CD4-positive, alpha-beta T cell treated with Interleukin-4 for 4 hours (primary cell): ENCODE data around the gene SLC29A1.

Experiments
- DNase-seq: peaks from one replicate; pipeline ENCODE4 v3.0.0-alpha.2; 2020

The SLC29A1 gene

DNA sequence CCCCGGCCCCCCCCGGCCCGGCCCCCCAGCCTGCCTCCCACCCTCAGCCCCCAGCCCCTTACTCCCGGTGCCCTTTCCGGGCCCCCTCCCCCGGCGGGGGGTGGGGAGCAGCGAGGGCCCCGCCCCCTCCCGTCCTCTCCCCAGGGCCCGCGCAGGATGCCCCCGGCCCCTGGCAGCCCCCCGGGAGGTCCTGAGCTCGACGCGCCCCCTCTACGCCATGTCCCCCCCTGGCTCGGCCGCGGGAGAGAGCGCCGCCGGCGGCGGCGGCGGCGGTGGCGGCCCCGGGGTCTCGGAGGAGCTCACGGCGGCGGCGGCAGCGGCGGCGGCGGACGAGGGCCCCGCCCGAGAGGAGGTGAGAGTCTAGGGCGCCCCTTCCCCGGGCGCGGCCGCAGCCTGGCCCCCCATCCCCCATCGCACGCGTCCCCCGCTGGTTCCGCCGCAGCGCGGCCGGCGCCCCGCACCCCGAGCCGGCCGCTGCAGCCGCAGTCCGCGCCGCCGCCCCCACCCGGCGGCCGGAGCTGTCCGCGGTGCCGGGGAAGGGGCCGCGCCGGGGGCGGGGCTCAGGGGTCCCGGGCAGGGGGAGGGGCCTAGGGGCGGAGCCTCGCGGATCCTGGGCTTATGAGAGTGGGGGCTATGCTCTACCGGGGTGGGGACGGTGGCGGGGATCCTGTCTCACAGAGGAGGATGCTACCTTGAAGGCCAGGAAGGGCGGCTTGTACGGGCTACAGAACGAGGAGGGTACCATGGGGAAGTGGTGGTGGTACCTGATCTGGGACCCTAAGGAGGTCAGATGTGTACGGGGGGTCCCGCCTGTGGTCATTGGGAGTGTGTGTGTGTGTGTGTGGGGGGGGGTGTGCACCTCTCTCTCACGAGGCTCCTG is 47.4 kb downstream of the SLC29A1 start:
- no peak for DNase-seq

DNA sequence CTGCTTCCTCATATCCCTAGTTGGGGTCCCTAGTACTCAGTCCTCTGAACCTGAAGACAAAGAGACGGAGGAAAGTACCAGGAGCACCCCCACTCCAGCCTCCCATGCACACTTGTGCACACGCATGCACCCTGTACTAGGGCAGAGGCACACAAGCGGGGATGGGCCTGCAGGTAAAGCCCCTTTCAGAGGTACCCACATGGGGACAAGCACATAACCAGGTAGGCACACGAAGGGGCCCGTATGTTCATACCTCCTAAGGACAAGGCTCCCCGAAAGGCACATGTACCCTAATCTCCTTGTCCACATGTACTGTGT is 48.0 kb downstream of the SLC29A1 start:
- DNase-seq, result no peak

DNA sequence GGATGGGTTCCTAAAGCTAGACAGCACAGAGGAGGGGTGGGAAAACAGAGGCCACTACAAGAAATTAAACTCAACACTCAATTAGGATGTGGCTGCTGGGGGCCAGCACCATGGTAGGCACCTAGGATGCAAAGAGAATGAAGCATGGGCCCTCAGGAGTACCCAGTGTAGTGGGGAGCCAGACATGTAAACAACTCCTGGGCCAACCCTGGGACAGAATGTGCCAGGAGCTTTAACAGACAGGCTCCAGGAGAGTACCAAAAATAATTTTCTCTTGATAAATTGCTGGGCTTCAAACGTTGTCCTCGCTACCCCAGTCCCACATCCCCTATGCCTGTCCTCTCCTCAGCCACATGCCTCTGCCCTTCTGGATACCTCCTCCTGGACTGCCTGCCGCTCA is 48.5 kb downstream of the SLC29A1 start:
- DNase-seq, result no peak

- no peak for DNase-seq
Measured at GRCh38 chr6:44272529-44272928, 49.1 kb downstream of the SLC29A1 start.

- no peak for DNase-seq
Measured at GRCh38 chr6:44272999-44273566, 49.7 kb downstream of the SLC29A1 start.

DNA sequence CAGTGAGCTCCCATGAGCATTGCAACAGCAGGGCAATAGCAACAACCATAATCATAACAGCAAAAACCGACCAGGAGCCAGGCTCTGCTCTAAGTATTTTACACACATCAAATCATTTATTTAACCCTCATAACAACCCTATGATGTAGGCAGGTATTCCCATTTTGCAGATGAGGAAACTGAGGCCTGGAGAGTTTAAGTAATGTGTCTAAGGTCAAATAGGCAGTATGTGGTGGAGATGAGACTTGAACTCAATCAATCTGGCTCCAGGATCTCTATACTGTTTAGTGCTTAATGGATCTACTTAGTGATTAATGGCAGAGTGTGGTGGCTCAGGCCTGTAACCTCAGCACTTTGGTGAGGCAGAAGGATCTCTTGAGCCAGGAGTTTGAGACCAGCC is 50.2 kb downstream of the SLC29A1 start:
- no peak for DNase-seq

- DNase-seq, result no peak
Measured at GRCh38 chr6:44275271-44275748, 51.9 kb downstream of the SLC29A1 start.

GRCh38 chr6:44275749-44276648 is 52.6 kb downstream of the SLC29A1 start:
- no peak for DNase-seq

DNA sequence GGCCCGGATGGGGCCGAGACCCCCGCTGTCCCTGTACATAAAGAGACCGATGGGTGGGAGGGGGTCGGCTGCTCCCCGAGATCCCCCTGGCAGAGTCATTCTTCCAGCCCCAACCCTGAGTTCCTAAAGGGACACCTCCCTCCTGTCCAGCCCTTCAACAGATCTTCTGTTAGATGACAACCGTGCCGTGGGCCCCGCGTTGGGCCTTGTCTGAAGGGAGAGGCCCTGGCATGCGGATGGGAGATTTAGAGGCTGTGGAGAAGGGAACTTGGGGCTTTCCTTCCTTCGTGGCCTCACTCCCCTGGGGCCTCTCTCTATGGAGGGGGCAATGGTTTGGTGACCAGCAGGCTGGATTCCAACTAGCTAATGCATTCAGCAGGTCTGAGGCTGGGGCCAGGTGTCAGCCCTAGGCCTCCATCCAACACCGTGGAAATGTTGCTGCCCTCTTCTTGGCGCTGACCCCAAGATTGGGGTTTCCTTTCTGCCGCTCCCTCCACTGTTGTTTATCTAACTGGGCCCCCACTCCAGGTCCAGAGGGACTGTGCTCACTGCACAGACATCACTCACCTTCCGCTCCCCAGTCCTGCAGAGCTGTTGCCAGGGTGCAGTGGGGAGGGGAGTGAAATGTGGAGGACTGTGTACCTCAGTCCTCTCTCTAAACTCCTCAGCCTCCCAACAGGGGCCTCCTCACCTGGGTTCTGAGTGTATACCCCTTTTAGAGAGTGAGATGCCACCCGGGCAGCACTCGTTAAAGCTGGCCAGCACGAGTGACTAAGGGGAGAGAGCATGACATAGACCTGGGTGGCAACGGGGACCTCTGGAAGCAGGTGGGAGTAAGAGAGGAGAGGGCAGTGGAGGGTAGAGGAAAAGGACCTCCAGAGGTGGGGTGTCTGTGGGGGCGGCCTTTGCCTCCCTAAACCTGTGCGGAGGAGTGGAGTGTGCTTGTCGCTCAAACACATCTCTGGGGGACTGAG is 53.6 kb downstream of the SLC29A1 start:
- no peak for DNase-seq

DNA sequence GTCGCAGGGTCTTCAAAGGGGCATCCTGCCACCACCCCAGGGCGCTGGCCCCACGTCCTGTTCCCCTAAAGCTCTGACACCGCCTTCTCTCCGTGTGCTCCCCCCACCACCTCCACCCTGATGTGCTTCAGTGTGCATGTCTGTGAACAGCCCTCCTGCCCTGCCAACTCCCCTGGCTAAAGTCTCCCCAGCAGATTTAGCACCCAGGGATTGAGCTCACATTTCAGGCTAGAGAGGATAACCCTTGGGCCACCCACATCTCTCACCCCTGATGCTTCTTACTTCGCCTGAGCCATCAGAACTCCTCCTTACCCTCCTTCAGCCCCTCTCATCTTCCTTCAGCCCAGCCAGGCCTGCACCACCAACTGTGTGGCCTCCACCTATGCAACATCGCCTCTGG is 54.4 kb downstream of the SLC29A1 start:
- no peak for DNase-seq

DNA sequence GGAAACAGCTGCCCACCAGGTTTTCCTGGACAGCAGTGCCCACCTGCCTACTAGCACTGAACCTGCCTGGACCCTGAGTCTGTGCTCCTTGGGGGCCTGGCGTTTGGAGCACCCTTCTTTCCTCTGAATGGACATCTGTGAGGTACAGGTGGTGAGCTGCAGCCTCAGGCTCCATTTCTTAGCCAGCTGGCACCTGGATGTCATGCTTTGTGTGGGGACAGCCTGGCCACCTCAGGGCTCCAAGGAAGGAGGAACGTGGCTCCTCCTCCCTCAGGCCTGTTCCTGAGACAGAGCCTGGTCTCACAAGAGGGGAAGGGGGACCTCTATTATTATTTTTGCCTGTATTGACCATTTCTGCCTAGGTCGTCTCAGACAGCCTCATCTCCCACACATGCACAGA is 54.9 kb downstream of the SLC29A1 start:
- DNase-seq, result no peak

DNA sequence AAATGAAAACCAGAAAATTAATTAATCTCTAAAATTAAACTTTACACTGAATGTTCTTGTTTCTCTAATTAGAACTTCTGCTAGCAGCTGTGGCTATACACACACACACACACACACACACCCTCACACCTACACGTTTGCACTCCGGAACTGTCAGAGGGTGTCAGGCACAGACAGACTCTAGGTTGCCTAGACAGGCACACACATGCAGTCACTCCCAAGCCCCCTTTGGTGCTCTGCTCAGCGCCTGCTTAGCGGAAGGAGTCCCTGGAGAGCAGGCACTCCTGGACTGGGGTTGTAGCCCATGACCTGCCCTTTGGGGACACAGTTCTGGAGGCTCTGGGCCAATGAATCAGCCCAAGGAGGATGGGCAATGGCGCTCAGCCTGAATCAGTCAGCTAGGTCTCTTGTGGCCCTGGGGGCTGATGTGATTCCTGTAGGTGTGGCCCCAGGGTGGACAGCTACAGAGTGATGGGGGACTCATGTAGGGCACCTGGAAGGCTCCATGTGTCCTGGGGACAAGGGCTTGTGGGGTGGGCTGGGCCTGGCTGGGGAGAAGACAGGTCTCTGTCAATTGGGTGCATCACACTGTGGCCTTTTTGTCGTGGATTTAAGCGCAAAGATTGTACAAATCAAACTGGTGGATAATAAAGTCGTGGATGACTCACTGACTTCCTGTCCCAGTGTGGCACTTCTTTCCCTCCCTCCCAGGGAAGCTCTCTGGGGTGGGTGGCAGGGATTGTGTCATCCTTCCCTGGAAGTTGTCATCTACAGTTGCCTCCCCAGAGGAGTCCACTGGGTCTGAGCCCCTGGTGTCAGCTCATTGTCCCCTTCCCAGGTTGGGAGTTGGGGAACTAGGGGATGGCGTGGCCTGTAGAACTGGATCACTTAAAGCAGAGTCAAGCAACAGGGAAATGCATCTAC is 55.6 kb downstream of the SLC29A1 start:
- no peak for DNase-seq
